H9 (cell line): ENCODE data around the gene NKX6-2. TPM values are rescaled to one million over a fixed set of nuclear protein-coding genes. Genes with fewer than 3 reads are reported as not detected.

ENCODE experiments used
- DNase-seq: peaks from one replicate; pipeline ENCODE4 v3.0.0-alpha.2; 2017
- H2AFZ ChIP-seq: one replicate; pipeline ENCODE4 v1.6.1; 2013; ENCODE audit warnings: mild to moderate bottlenecking, low read length, control low read depth, moderate library complexity
- H2AK5ac ChIP-seq: 2 replicates; pipeline ENCODE4 v1.6.1; 2013; ENCODE audit warnings: low read length, control low read depth, mixed read lengths; ENCODE audit not compliant: insufficient read length
- H2BK120ac ChIP-seq: one replicate; pipeline ENCODE4 v1.6.1; 2013; ENCODE audit warnings: low read depth, mild to moderate bottlenecking, low read length, control low read depth, inconsistent platforms; ENCODE audit not compliant: poor library complexity, severe bottlenecking
- H2BK12ac ChIP-seq: 2 replicates; pipeline ENCODE4 v1.6.1; 2013; ENCODE audit warnings: low read length, control low read depth, mixed read lengths, low read depth; ENCODE audit not compliant: insufficient read length
- H2BK15ac ChIP-seq: 2 replicates; pipeline ENCODE4 v1.6.1; 2013; ENCODE audit warnings: low read depth, low read length, control low read depth
- H2BK20ac ChIP-seq: one replicate; pipeline ENCODE4 v1.6.1; 2013; ENCODE audit warnings: low read depth, mild to moderate bottlenecking, low read length, control low read depth, inconsistent platforms; ENCODE audit not compliant: poor library complexity, severe bottlenecking
- H2BK5ac ChIP-seq: 2 replicates; pipeline ENCODE4 v1.6.1; 2013; ENCODE audit warnings: low read length, control low read depth, mixed read lengths; ENCODE audit not compliant: insufficient read length
- H3K14ac ChIP-seq: 2 replicates; pipeline ENCODE4 v1.6.1; 2013; ENCODE audit warnings: low read length, control low read depth; ENCODE audit not compliant: insufficient read depth
- H3K18ac ChIP-seq: 2 replicates; pipeline ENCODE4 v1.6.1; 2013; ENCODE audit warnings: low read depth, mild to moderate bottlenecking, mixed read lengths, low read length, control low read depth; ENCODE audit not compliant: insufficient read length
- H3K23ac ChIP-seq: 2 replicates; pipeline ENCODE4 v1.6.1; 2013; ENCODE audit warnings: low read length, control low read depth, mixed read lengths, low read depth; ENCODE audit not compliant: insufficient read length
- H3K23me2 ChIP-seq: 2 replicates; pipeline ENCODE4 v1.6.1; 2013; ENCODE audit warnings: low read depth, mild to moderate bottlenecking, mixed read lengths, low read length, control low read depth; ENCODE audit not compliant: insufficient read length, poor library complexity, severe bottlenecking
- H3K27ac ChIP-seq: 2 replicates; pipeline ENCODE4 v1.5.1; 2013; ENCODE audit warnings: low read length, control low read depth, mixed read lengths, low read depth; ENCODE audit not compliant: insufficient read length
- H3K27me3 ChIP-seq: 2 replicates; pipeline ENCODE4 v1.6.1; 2013; ENCODE audit warnings: low read length, control low read depth, inconsistent platforms; ENCODE audit not compliant: insufficient read depth
- H3K4ac ChIP-seq: 2 replicates; pipeline ENCODE4 v1.6.1; 2013; ENCODE audit warnings: low read depth, mild to moderate bottlenecking, control low read depth, inconsistent platforms, low read length, moderate library complexity
- H3K4me1 ChIP-seq: 2 replicates; pipeline ENCODE4 v1.6.1; 2013; ENCODE audit warnings: low read length, control low read depth, inconsistent platforms; ENCODE audit not compliant: insufficient read depth
- H3K4me2 ChIP-seq: 2 replicates; pipeline ENCODE4 v1.6.1; 2013; ENCODE audit warnings: low read length, control low read depth, mixed read lengths; ENCODE audit not compliant: insufficient read length, insufficient read depth
- H3K56ac ChIP-seq: 2 replicates; pipeline ENCODE4 v1.6.1; 2013; ENCODE audit warnings: low read depth, mild to moderate bottlenecking, mixed read lengths, low read length, control low read depth; ENCODE audit not compliant: insufficient read length
- H3K79me1 ChIP-seq: 2 replicates; pipeline ENCODE4 v1.6.1; 2013; ENCODE audit warnings: low read depth, mild to moderate bottlenecking, moderate library complexity, low read length, control low read depth, inconsistent platforms; ENCODE audit not compliant: insufficient read depth, poor library complexity, severe bottlenecking
- H3K79me2 ChIP-seq: 2 replicates; pipeline ENCODE4 v1.6.1; 2013; ENCODE audit warnings: low read length, control low read depth, inconsistent platforms; ENCODE audit not compliant: insufficient read depth
- H3K9ac ChIP-seq: 2 replicates; pipeline ENCODE4 v1.6.1; 2013; ENCODE audit warnings: low read length, control low read depth, mixed read lengths; ENCODE audit not compliant: insufficient read length; ENCODE audit errors: extremely low read depth
- H3K9me3 ChIP-seq: one replicate; pipeline ENCODE4 v1.6.1; 2013; ENCODE audit warnings: low read depth, low read length, inconsistent platforms; ENCODE audit not compliant: control insufficient read depth
- H3T11ph ChIP-seq: one replicate; pipeline ENCODE4 v1.6.1; 2013; ENCODE audit warnings: mild to moderate bottlenecking, low read length, control low read depth, inconsistent platforms
- H4K20me1 ChIP-seq: one replicate; pipeline ENCODE4 v1.6.1; 2013; ENCODE audit not compliant: control insufficient read depth, insufficient read length, insufficient read depth
- H4K5ac ChIP-seq: 2 replicates; pipeline ENCODE4 v1.6.1; 2013; ENCODE audit warnings: low read depth, mild to moderate bottlenecking, mixed read lengths, low read length, control low read depth; ENCODE audit not compliant: insufficient read length
- H4K8ac ChIP-seq: replicated peaks from 2 replicates; pipeline ENCODE4 v1.6.1; 2013; ENCODE audit warnings: low read length, control low read depth, mixed read lengths, low read depth; ENCODE audit not compliant: insufficient read length
- H4K91ac ChIP-seq: 2 replicates; pipeline ENCODE4 v1.6.1; 2013; ENCODE audit warnings: low read depth, mild to moderate bottlenecking, moderate library complexity, mixed read lengths, low read length, control low read depth; ENCODE audit not compliant: insufficient read length
- H3K27ac Mint-ChIP-seq, 3 experiments: 2 replicates in 2 of 3; 3 replicates in 1 of 3; pipeline ENCODE4 v1.8.0; 2020 to 2021; ENCODE audit warnings: mixed read lengths in 3 of 3, mild to moderate bottlenecking in 1 of 3, moderate library complexity in 1 of 3
- H3K27me3 Mint-ChIP-seq: 2 replicates; pipeline ENCODE4 v1.8.0; 2021; ENCODE audit warnings: low read depth, mild to moderate bottlenecking, moderate library complexity, mixed read lengths
- H3K36me3 Mint-ChIP-seq, 3 experiments: 2 replicates in 2 of 3; 3 replicates in 1 of 3; pipeline ENCODE4 v1.8.0; 2020 to 2021; ENCODE audit warnings: low read depth in 3 of 3, mixed read lengths in 3 of 3; ENCODE audit not compliant: insufficient read depth in 1 of 3
- H3K4me1 Mint-ChIP-seq, 2 experiments: 2 replicates each; pipeline ENCODE4 v1.8.0; 2020; ENCODE audit warnings: mixed read lengths in 2 of 2
- H3K4me3 Mint-ChIP-seq, 2 experiments: 2 replicates in 1 of 2; 3 replicates in 1 of 2; pipeline ENCODE4 v1.8.0; 2020 to 2021; ENCODE audit warnings: mild to moderate bottlenecking in 2 of 2, mixed read lengths in 2 of 2, moderate library complexity in 1 of 2
- H3K9me3 Mint-ChIP-seq, 2 experiments: 2 replicates in 1 of 2; 3 replicates in 1 of 2; pipeline ENCODE4 v1.8.0; 2020; ENCODE audit warnings: mild to moderate bottlenecking in 2 of 2, mixed read lengths in 2 of 2, moderate library complexity in 1 of 2
- CTCF ChIP-seq: fragments of 200-600 bp; sonication (generic); conservative IDR thresholded peaks from 3 replicates; pipeline ENCODE4 v1.8.0; 2021; ENCODE audit warnings: antibody characterized with exemption, mild to moderate bottlenecking
- WGBS: extraction: QIAGEN DNeasy Blood & Tissue Kit; methylation state at CpG from one replicate; pipeline ENCODE4 v1.1.7; 2013; ENCODE audit warnings: missing lambda C conversion rate, low lambda C conversion rate, mixed read lengths; ENCODE audit not compliant: insufficient read length; ENCODE audit errors: extremely low coverage; 5-methylcytosine and 5-hydroxymethylcytosine counted together
- total RNA-seq: library from RNA; stranded (reverse); gene quantifications from 2 replicates; pipeline ENCODE4 v1.2.1, GENCODE V29; 2021

The NKX6-2 gene
- total RNA-seq, 1 experiment from 2014 or later, result 0.13 TPM

DNA sequence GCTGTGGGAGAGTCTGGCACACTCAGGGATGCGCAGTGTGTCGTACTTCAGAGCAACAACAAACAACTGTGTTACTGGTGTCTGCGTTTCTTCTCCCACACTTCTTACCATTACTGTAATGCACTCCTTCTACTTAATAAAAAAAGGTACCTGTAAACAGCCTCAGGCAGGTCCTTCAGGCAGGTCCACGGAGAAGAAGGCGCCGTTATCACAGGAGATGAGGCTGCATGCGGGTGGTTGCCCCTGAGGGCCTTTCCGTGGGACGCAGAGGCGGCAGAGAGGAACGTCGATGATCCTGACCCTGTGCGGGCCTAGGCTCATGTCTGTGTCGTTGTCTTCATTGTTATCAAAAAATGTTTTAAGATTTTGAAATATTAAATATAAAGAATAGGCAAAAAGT, 29.4 kb downstream of the NKX6-2 start:
- Histone ChIP-seq H3K27ac (no peak overlapping the region), H4K91ac (no peak overlapping the region), H3K4me1 (no peaks in the 10 kb centered on the region), H2BK15ac (no peak overlapping the region), H3K9me3 (no peaks in the 10 kb centered on the region), H3T11ph (no peak overlapping the region), H4K20me1 (no peaks in the 10 kb centered on the region), H3K4me2 (no peak overlapping the region), H3K79me1 (no peaks in the 10 kb centered on the region), H3K4ac (no peak overlapping the region), H4K5ac (no peak overlapping the region), H2BK5ac (no peak overlapping the region), H3K23me2 (no peaks in the 10 kb centered on the region), H3K9ac (no peak overlapping the region), H2BK20ac (no peak overlapping the region), H2BK120ac (no peak overlapping the region), H4K8ac (no peak overlapping the region), H3K18ac (no peak overlapping the region), H2BK12ac (no peak overlapping the region), H2AK5ac (no peak overlapping the region), H3K79me2 (no peaks in the 10 kb centered on the region), H3K27me3 (no peaks in the 10 kb centered on the region), H3K56ac (no peak overlapping the region), H2AFZ (no peak overlapping the region), H3K23ac (no peak overlapping the region), H3K14ac (no peak overlapping the region)
- no peak for DNase-seq
- H3K4me3 Mint-ChIP-seq, result no peak overlapping the region
- no peaks in the 10 kb centered on the region; the same call in 1 of the 2 replicates for H3K27me3 Mint-ChIP-seq
- no CpG with 5 or more reads among the region's 14 CpGs for WGBS
- H3K36me3 Mint-ChIP-seq, result peaks cover 20 to 31% (median 25%) of the 10 kb centered on the region in 3 experiments
- no peak for TF ChIP-seq CTCF
- no peaks in the 10 kb centered on the region for H3K4me1 Mint-ChIP-seq
- H3K9me3 Mint-ChIP-seq, result peaks cover 6 to 19% of the 10 kb centered on the region in 2 experiments
- no peak overlapping the region for H3K27ac Mint-ChIP-seq
